OCI-LY3 (cell line): ENCODE results near the gene GATA5.

Experiments used
- H2AFZ ChIP-seq: fragments of 200-600, 300-600 bp; shearing (Covaris generic); 2 replicates; pipeline ENCODE4 v1.6.0; 2014; ENCODE audit warnings: antibody characterized with exemption, low read depth, low read length
- H3K27ac ChIP-seq: fragments of 200-600, 300-600 bp; sonication (generic); 2 replicates; pipeline ENCODE4 v1.5.1; 2014; ENCODE audit warnings: mild to moderate bottlenecking, low read length, moderate library complexity, mixed read lengths
- H3K27me3 ChIP-seq: fragments of 200-600, 300-600 bp; sonication (generic); 2 replicates; pipeline ENCODE4 v1.6.1; 2014; ENCODE audit warnings: low read depth, low read length, mixed read lengths
- H3K36me3 ChIP-seq: fragments of 200-600, 300-600 bp; sonication (generic); replicated peaks from 2 replicates; pipeline ENCODE3; 2014; ENCODE audit warnings: low read depth, low read length, mixed read lengths
- H3K4me1 ChIP-seq: fragments of 300-600, 200-600 bp; sonication (generic); 2 replicates; pipeline ENCODE4 v1.6.1; 2014; ENCODE audit warnings: low read length, mixed read lengths
- H3K4me2 ChIP-seq: fragments of 200-600, 300-600 bp; sonication (generic); 2 replicates; pipeline ENCODE4 v1.6.1; 2014; ENCODE audit warnings: low read length, mixed read lengths
- H3K4me3 ChIP-seq: fragments of 300-600, 200-600 bp; sonication (generic); 2 replicates; pipeline ENCODE4 v1.5.1; 2014; ENCODE audit warnings: antibody characterized with exemption, mild to moderate bottlenecking, low read length, moderate library complexity
- H3K79me2 ChIP-seq: fragments of 300-600, 200-600 bp; shearing (Covaris generic); 2 replicates; pipeline ENCODE4 v1.6.1; 2014; ENCODE audit warnings: mild to moderate bottlenecking, low read length, mixed read lengths
- H3K9ac ChIP-seq: fragments of 300-600, 200-600 bp; shearing (Covaris generic); 2 replicates; pipeline ENCODE4 v1.6.0; 2014; ENCODE audit warnings: mild to moderate bottlenecking, low read length, moderate library complexity
- H3K9me3 ChIP-seq: fragments of 200-600, 300-600 bp; shearing (Covaris generic); 2 replicates; pipeline ENCODE4 v1.6.1; 2014; ENCODE audit warnings: low read length, mixed read lengths; ENCODE audit not compliant: insufficient read depth
- H4K20me1 ChIP-seq: fragments of 200-600, 300-600 bp; sonication (generic); 2 replicates; pipeline ENCODE4 v1.6.1; 2016; ENCODE audit warnings: low read length, mixed read lengths; ENCODE audit not compliant: insufficient read depth
- EZH2phosphoT487 ChIP-seq: fragments of 200-600 bp; shearing (Covaris generic); IDR thresholded peaks from 2 replicates; pipeline ENCODE4 v1.6.1; 2018; ENCODE audit warnings: antibody characterized with exemption, mixed run types, low read depth
- TF ChIP-seq, protein P1 (sequence below): fragments of 200-600, 300-600 bp; sonication (generic); IDR thresholded peaks from 2 replicates; pipeline ENCODE4 v1.5.1; 2014; ENCODE audit warnings: antibody characterized with exemption, low read length, low read depth

The GATA5 gene

DNA sequence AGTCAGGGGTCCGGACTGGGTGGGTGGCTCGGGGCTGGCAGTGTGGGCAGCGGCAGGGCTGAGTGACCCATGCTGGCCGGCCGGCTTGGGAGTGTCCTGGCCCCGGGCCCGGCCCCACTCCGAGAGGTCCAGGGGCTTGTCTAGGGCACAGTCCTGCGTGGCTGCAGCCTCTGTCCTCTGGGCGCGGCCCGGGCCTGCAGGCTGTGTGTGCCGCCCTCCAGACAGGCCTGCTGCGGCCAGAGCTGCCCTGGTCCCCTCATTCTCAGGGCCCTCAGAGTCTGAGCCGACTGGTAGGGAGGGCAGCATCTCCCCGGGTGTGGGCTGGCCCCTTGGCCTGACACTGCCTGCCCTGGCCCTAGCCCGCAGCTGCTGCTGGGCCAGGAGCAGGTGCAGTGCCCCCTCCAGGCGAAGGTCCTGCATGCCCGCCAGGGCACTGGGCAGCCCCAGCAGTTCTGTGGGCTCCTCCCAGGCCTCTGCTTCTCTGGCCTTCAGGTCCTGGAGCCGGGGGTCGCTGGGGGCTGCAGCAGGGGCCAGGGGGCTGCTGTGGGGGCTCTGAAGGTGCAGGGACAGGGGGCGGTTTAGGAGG lies 61.8 kb downstream of the GATA5 start:
- TF ChIP-seq, protein P1, sequence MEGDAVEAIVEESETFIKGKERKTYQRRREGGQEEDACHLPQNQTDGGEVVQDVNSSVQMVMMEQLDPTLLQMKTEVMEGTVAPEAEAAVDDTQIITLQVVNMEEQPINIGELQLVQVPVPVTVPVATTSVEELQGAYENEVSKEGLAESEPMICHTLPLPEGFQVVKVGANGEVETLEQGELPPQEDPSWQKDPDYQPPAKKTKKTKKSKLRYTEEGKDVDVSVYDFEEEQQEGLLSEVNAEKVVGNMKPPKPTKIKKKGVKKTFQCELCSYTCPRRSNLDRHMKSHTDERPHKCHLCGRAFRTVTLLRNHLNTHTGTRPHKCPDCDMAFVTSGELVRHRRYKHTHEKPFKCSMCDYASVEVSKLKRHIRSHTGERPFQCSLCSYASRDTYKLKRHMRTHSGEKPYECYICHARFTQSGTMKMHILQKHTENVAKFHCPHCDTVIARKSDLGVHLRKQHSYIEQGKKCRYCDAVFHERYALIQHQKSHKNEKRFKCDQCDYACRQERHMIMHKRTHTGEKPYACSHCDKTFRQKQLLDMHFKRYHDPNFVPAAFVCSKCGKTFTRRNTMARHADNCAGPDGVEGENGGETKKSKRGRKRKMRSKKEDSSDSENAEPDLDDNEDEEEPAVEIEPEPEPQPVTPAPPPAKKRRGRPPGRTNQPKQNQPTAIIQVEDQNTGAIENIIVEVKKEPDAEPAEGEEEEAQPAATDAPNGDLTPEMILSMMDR = peak; percentile 23
- no peak for TF ChIP-seq EZH2phosphoT487
- Histone ChIP-seq H3K9me3 (no peaks in the 10 kb centered on the region), H3K79me2 (no peaks in the 10 kb centered on the region), H3K4me1 (peaks cover 15% of the 10 kb centered on the region), H3K4me2 (no peak overlapping the region), H3K27me3 (peaks cover 6% of the 10 kb centered on the region; the same call in 1 of the 2 replicates), H3K9ac (no peak overlapping the region), H4K20me1 (no peaks in the 10 kb centered on the region), H3K36me3 (no peaks in the 10 kb centered on the region), H2AFZ (no peak overlapping the region), H3K4me3 (no peak overlapping the region), H3K27ac (no peak overlapping the region)
